Measurements from ENCODE around the gene AKT2. TPM values are rescaled to one million over a fixed set of nuclear protein-coding genes. Genes with fewer than 3 reads are reported as not detected.
A peak's percentile ranks its signal among the peaks of the same experiment; 100 is the strongest.

AKT2 gene
- total RNA-seq, 4 donors from 2014 or later: 64.2 to 88.9 (median 72.8) TPM

GRCh38 chr19:40231544-40232424 is 53.4 kb downstream of the AKT2 start:
- peak; percentile 60 for ATAC-seq
- Histone ChIP-seq H3K36me3 (peaks cover 0 to 47% of the 10 kb centered on the region in 2 donors), H3K27ac (peak overlapping the region in 2 of 4 donors; percentile 21 to 57), H3K27me3 (peaks cover 3% of the 10 kb centered on the region), H3K4me1 (peaks cover 0 to 25% (median 5%) of the 10 kb centered on the region in 3 donors), H3K4me3 (no peak overlapping the region), H3K9me3 (no peaks in the 10 kb centered on the region)
- 40 to 73% methylated on average over 4 of the region's 16 CpGs for WGBS, 2 donors (ENCODE audit: low coverage in 1 of 2)
- TF ChIP-seq CTCF (IDR thresholded peaks at IDR 0.05) (no peak), POLR2A (IDR thresholded peaks at IDR 0.05) (no peak), POLR2AphosphoS5 (IDR thresholded peaks at IDR 0.05) (no peak), EP300 (IDR thresholded peaks at IDR 0.05) (no peak)

GRCh38 chr19:40231057-40231456 is 54.1 kb downstream of the AKT2 start:
- Histone ChIP-seq H3K27ac (peak overlapping the region in 1 of 4 donors; percentile 21), H3K9me3 (no peaks in the 10 kb centered on the region), H3K4me1 (peaks cover 0 to 32% (median 12%) of the 10 kb centered on the region in 3 donors), H3K36me3 (peaks cover 0 to 40% of the 10 kb centered on the region in 2 donors), H3K4me3 (no peak overlapping the region), H3K27me3 (peaks cover 11% of the 10 kb centered on the region)
- no peak for ATAC-seq
- TF ChIP-seq EP300 (IDR thresholded peaks at IDR 0.05) (no peak), POLR2AphosphoS5 (IDR thresholded peaks at IDR 0.05) (no peak), CTCF (IDR thresholded peaks at IDR 0.05) (no peak), POLR2A (IDR thresholded peaks at IDR 0.05) (no peak)
- 72 to 81% methylated on average over 5 to 6 of the region's 6 CpGs for WGBS, 2 donors (ENCODE audit: low coverage in 1 of 2)

GRCh38 chr19:40229926-40230417 is 55.2 kb downstream of the AKT2 start:
- Histone ChIP-seq H3K27ac (no peak overlapping the region), H3K27me3 (peaks cover 21% of the 10 kb centered on the region), H3K9me3 (no peaks in the 10 kb centered on the region), H3K4me3 (no peak overlapping the region), H3K4me1 (peaks cover 2 to 40% (median 13%) of the 10 kb centered on the region in 3 donors), H3K36me3 (peaks cover 0 to 29% of the 10 kb centered on the region in 2 donors)
- no peak for ATAC-seq
- TF ChIP-seq CTCF (IDR thresholded peaks at IDR 0.05) (no peak), POLR2AphosphoS5 (IDR thresholded peaks at IDR 0.05) (no peak), EP300 (IDR thresholded peaks at IDR 0.05) (no peak), POLR2A (IDR thresholded peaks at IDR 0.05) (no peak)
- 67 to 83% methylated on average over 1 of the region's 4 CpGs for WGBS, 2 donors (ENCODE audit: low coverage in 1 of 2)

GRCh38 chr19:40229484-40229883 is 55.7 kb downstream of the AKT2 start:
- peaks cover 26% of the 10 kb centered on the region for H3K27me3 ChIP-seq
- H3K4me1 ChIP-seq: peaks cover 2 to 40% (median 13%) of the 10 kb centered on the region in 3 donors
- no peak overlapping the region for H3K27ac ChIP-seq
- no peak overlapping the region for H3K4me3 ChIP-seq
- TF ChIP-seq EP300 (IDR thresholded peaks at IDR 0.05) (no peak), POLR2AphosphoS5 (IDR thresholded peaks at IDR 0.05) (no peak), POLR2A (IDR thresholded peaks at IDR 0.05) (no peak), CTCF (IDR thresholded peaks at IDR 0.05) (no peak)
- H3K36me3 ChIP-seq: peaks cover 0 to 24% of the 10 kb centered on the region in 2 donors
- WGBS, 2 donors (ENCODE audit: low coverage in 1 of 2): 6 to 21% methylated on average over 2 to 3 of the region's 3 CpGs
- ATAC-seq: no peak
- no peaks in the 10 kb centered on the region for H3K9me3 ChIP-seq

Measured in gastroesophageal sphincter (tissue), 4 donors.